Gastrocnemius medialis (tissue), 4 donors: ENCODE measurements around the gene DDX18. TPM values are rescaled to one million over a fixed set of nuclear protein-coding genes. Genes with fewer than 3 reads are reported as not detected.

Experiments
- ATAC-seq, 2 donors: fragments of 150-250 bp; one replicate each; pipeline ENCODE4 v1.9.1; 2016
- DNase-seq, 2 donors: peaks; one replicate each; pipeline ENCODE4 v3.0.0-alpha.2; 2019
- H3K27ac ChIP-seq, 4 donors: fragments of 200-600 bp; sonication (generic); 1 replicate in 1 of 4; 2 replicates in 3 of 4; pipeline ENCODE4 v1.5.1; 2016 to 2018; ENCODE audit warnings: mild to moderate bottlenecking in 2 of 4, moderate library complexity in 1 of 4
- H3K27me3 ChIP-seq, 3 donors: fragments of 200-600 bp; sonication (generic) in 2 of 3; 1 replicate in 1 of 3; 2 replicates in 2 of 3; pipeline versions ENCODE4 v1.5.1 to v1.6.0; 2016 to 2019; ENCODE audit warnings: mild to moderate bottlenecking in 1 of 3, moderate library complexity in 1 of 3
- H3K36me3 ChIP-seq, 2 donors: fragments of 200-600 bp; sonication (generic) in 1 of 2; one replicate each; pipeline ENCODE4 v1.5.1; 2017 to 2018
- H3K4me1 ChIP-seq, 2 donors: fragments of 200-600 bp; sonication (generic) in 1 of 2; one replicate each; pipeline ENCODE4 v1.5.1; 2016 to 2017; ENCODE audit warnings: mild to moderate bottlenecking in 2 of 2
- H3K4me3 ChIP-seq, 4 donors: fragments of 200-600 bp; sonication (generic) in 3 of 4; 1 replicate in 1 of 4; 2 replicates in 3 of 4; pipeline ENCODE4 v1.5.1; 2016 to 2019; ENCODE audit warnings: mild to moderate bottlenecking in 2 of 4
- H3K9me3 ChIP-seq, 3 donors: fragments of 200-600 bp; sonication (generic) in 2 of 3; 1 replicate in 1 of 3; 2 replicates in 2 of 3; pipeline ENCODE4 v1.5.1; 2016 to 2019
- POLR2A ChIP-seq, 2 donors: fragments of 450-650 bp; IDR thresholded peaks; one replicate each; pipeline ENCODE4 v1.6.1; 2017; ENCODE audit warnings: antibody characterized with exemption in 2 of 2, mild to moderate bottlenecking in 2 of 2, moderate library complexity in 2 of 2
- in situ Hi-C, 4 donors: fragments of 200-750 bp; cut with MboI; loops; one replicate each; pipeline versions ENCODE4 v1.15.0 to v1.8.0; 2017; ENCODE audit warnings: low sequenced_read_pairs in 4 of 4
- intact Hi-C: fragments of 100-400 bp; cut with DNase I; formaldehyde crosslinking; loops from one replicate; pipeline ENCODE4 v1.15.1; 2023; ENCODE audit warnings: low total_unique reads
- total RNA-seq, 4 donors: library from RNA; depleted of rRNA; stranded (reverse); fragments of >200 nt; gene quantifications; one replicate each; pipeline versions ENCODE4 v1.1.0 to v1.2.3, GENCODE V29; 2016
- TF ChIP-seq, protein P1 (sequence below), 5 experiments: fragments of 450-650 bp in 3 of 5; fragments of 200-600 bp in 2 of 5; sonication (generic) in 2 of 5; IDR thresholded peaks in 4 of 5; conservative IDR thresholded peaks in 1 of 5; 1 replicate in 4 of 5; 2 replicates in 1 of 5; pipeline ENCODE4 v1.5.1; 2016 to 2019; ENCODE audit warnings: antibody characterized with exemption in 5 of 5, mild to moderate bottlenecking in 3 of 5, moderate library complexity in 3 of 5

DDX18 gene
- total RNA-seq, 4 donors from 2014 or later = 21.8 to 37.1 (median 24.7) TPM

DNA sequence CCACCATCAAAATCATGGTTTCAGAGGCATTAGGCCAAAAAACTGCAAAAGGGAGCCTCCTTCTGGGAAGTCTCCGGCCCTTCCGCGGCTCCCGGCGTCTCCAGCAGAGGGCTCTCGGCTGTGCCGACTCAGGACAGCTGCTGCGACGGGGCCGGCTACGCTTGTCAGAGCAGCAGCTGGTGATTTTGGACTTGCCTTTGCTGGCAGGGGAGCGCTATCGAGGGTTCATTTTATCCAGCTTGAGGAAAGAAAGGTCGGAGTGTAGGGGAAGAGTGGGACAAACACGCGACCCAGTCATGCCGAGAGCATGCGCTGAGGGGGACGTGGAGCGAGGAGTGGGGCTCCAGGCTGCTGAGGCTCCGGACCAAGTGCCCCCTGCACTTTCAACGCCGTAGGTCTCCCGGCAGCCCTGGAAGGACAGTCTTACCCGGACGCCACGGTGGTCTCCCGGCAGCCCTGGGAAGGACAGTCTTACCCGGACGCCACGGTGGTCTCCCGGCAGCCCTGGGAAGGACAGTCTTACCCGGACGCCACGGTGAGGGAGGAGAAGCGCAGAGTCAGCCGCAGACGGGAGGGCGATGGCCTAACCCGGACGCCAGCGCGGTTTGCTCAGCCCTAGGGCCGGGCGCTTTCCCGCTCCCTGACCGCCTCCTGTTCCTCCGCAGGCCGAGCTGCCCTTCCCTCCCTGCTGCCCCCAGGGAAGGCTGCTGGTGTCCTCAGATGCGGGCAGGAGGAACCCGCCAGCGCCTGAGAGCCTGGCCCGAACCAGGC is 21.7 kb downstream of the DDX18 start:
- Histone ChIP-seq H3K36me3 (peaks cover 0 to 20% of the 10 kb centered on the region in 2 donors), H3K27me3 (no peaks in the 10 kb centered on the region), H3K27ac (peak overlapping the region in 1 of 4 donors; percentile 22), H3K4me3 (peak overlapping the region; percentile 47 to 65 (median 50)), H3K9me3 (no peaks in the 10 kb centered on the region), H3K4me1 (no peaks in the 10 kb centered on the region)
- DNase-seq = peak; percentile 50 to 68
- TF ChIP-seq, protein P1, sequence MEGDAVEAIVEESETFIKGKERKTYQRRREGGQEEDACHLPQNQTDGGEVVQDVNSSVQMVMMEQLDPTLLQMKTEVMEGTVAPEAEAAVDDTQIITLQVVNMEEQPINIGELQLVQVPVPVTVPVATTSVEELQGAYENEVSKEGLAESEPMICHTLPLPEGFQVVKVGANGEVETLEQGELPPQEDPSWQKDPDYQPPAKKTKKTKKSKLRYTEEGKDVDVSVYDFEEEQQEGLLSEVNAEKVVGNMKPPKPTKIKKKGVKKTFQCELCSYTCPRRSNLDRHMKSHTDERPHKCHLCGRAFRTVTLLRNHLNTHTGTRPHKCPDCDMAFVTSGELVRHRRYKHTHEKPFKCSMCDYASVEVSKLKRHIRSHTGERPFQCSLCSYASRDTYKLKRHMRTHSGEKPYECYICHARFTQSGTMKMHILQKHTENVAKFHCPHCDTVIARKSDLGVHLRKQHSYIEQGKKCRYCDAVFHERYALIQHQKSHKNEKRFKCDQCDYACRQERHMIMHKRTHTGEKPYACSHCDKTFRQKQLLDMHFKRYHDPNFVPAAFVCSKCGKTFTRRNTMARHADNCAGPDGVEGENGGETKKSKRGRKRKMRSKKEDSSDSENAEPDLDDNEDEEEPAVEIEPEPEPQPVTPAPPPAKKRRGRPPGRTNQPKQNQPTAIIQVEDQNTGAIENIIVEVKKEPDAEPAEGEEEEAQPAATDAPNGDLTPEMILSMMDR (IDR thresholded peaks at IDR 0.05 in 4 of 5, conservative IDR thresholded peaks at IDR 0.05 in 1 of 5) = peak; percentile 55 to 85 (median 62)
- TF ChIP-seq POLR2A (IDR thresholded peaks at IDR 0.05) = no peak
- intact Hi-C loops (loop anchor here (1.0 to 10.0 kb wide), 2 partner anchors 99 to 167 kb away; no protein-coding TSS in a partner anchor), in situ Hi-C loops (no loop called here)
- peak; percentile 88 to 89 for ATAC-seq

DNA sequence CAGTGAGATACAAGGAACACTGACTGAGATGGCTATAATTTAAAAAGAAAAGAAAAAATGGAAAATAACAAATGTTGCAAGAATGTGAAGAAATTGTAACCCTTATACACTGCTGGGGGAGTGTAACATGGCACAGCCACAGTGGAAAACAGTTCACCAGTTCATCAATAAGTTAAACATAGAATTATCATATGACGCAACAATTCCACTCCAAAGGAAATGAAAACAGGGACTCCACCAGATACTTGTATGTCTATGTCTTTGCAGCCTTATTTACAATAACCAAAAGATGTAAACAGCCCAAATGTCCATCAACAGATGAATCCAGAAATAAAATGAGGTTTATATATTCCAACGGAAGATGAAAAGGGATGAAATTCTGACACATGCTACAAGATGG is 30.8 kb downstream of the DDX18 start:
- TF ChIP-seq, protein P1 (IDR thresholded peaks at IDR 0.05 in 4 of 5, conservative IDR thresholded peaks at IDR 0.05 in 1 of 5) = no peak
- TF ChIP-seq POLR2A (IDR thresholded peaks at IDR 0.05) = no peak
- intact Hi-C loops (no loop called here), in situ Hi-C loops (no loop called here)
- H3K36me3 ChIP-seq = no peaks in the 10 kb centered on the region
- DNase-seq (no peak), ATAC-seq (no peak)
- H3K9me3 ChIP-seq = no peaks in the 10 kb centered on the region
- H3K27me3 ChIP-seq = peaks cover 0 to 14% (median 10%) of the 10 kb centered on the region in 3 donors
- H3K27ac ChIP-seq = no peak overlapping the region
- H3K4me3 ChIP-seq = no peak overlapping the region
- H3K4me1 ChIP-seq = no peaks in the 10 kb centered on the region

DNA sequence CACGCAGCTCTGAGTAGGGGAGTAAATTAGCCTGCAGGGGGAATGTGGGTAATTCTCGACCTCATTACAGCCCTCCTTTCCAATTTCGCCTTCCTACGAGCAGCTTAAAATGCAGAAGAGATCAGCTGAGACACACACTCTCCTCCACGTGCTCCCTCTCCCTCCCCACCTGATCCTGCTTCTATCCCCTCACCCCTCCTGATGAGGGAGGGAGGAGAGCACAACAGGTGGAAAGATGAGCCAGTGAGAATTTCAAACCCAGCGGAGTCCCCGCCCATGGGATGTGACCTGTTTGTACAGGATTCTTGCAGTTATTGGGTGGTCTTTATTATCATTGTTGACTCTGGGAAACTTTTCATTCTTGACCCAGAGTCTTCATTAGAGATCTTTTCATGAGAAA is 35.5 kb downstream of the DDX18 start:
- Histone ChIP-seq H3K4me3 (no peak overlapping the region), H3K4me1 (no peaks in the 10 kb centered on the region), H3K27ac (no peak overlapping the region), H3K27me3 (peaks cover 2 to 17% (median 10%) of the 10 kb centered on the region in 3 donors), H3K36me3 (no peaks in the 10 kb centered on the region), H3K9me3 (no peaks in the 10 kb centered on the region)
- in situ Hi-C loops (no loop called here), intact Hi-C loops (no loop called here)
- ATAC-seq (no peak), DNase-seq (no peak)
- TF ChIP-seq, protein P1 (IDR thresholded peaks at IDR 0.05 in 4 of 5, conservative IDR thresholded peaks at IDR 0.05 in 1 of 5) = no peak
- no peak for TF ChIP-seq POLR2A (IDR thresholded peaks at IDR 0.05)

DNA sequence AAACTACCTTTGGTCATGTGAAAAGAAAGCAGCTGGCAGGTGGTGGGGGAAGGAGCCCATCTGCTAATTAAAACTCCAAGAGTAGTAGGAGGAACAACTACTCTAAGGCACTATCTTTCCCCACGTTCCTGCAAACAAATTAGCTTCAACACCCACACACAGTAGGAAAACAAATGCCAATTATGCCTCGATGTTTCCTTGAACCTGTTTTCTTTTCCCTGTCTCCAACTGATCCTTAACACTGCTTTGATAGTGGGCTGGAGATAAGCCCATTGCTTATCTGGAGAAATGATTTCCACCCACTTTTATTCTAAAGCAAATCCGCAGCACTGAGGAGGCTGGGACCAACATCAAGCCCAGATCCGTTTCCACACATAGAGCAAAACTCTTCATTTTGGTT is 36.0 kb downstream of the DDX18 start:
- TF ChIP-seq, protein P1 (IDR thresholded peaks at IDR 0.05 in 4 of 5, conservative IDR thresholded peaks at IDR 0.05 in 1 of 5) = no peak
- no peak for TF ChIP-seq POLR2A (IDR thresholded peaks at IDR 0.05)

More for the DNA sequence above, 36.0 kb downstream of the DDX18 start:
- ATAC-seq (no peak), DNase-seq (no peak)
- no peaks in the 10 kb centered on the region for H3K36me3 ChIP-seq
- no peak overlapping the region for H3K27ac ChIP-seq
- H3K9me3 ChIP-seq = no peaks in the 10 kb centered on the region
- intact Hi-C loops = no loop called here
- in situ Hi-C loops = no loop called here
- H3K4me3 ChIP-seq = no peak overlapping the region
- no peaks in the 10 kb centered on the region for H3K4me1 ChIP-seq
- H3K27me3 ChIP-seq = peaks cover 6 to 17% (median 10%) of the 10 kb centered on the region in 3 donors
